Prostate gland (tissue), 2 donors: ENCODE data around the gene DHRS7. TPM values are rescaled to one million over a fixed set of nuclear protein-coding genes. Genes with fewer than 3 reads are reported as not detected.

Experiments
- DNase-seq: peaks from one replicate; pipeline ENCODE4 v3.0.0-alpha.2; 2019; ENCODE audit warnings: low spot score
- H3K27ac ChIP-seq, 2 donors: fragments of 200-600 bp; sonication (generic); 2 replicates each; pipeline ENCODE4 v1.5.1; 2017 to 2019
- H3K27me3 ChIP-seq: fragments of 200-600 bp; sonication (generic); replicated peaks from 2 replicates; pipeline ENCODE4 v1.5.1; 2019; ENCODE audit not compliant: insufficient read depth
- H3K36me3 ChIP-seq, 2 donors: fragments of 200-600 bp; sonication (generic); 1 replicate in 1 of 2; 2 replicates in 1 of 2; pipeline versions ENCODE4 v1.5.1 to v1.8.1; 2017 to 2019
- H3K4me1 ChIP-seq: fragments of 200-600 bp; sonication (generic); replicated peaks from 2 replicates; pipeline ENCODE4 v1.5.1; 2019
- H3K4me3 ChIP-seq, 2 donors: fragments of 200-600 bp; sonication (generic); 2 replicates each; pipeline ENCODE4 v1.5.1; 2017 to 2019
- H3K9me3 ChIP-seq: fragments of 200-600 bp; sonication (generic); 2 replicates; pipeline ENCODE4 v1.5.1; 2017
- POLR2A ChIP-seq: fragments of 450-650 bp; IDR thresholded peaks from one replicate; pipeline ENCODE4 v1.6.1; 2016; ENCODE audit warnings: antibody characterized with exemption, mild to moderate bottlenecking
- POLR2AphosphoS5 ChIP-seq: sonication (generic); formaldehyde crosslinking; IDR thresholded peaks from one replicate; pipeline ENCODE4 v1.6.1; 2017; ENCODE audit warnings: antibody characterized with exemption
- WGBS: methylation state at CpG from one replicate; pipeline ENCODE4 v1.1.5; 2018; 5-methylcytosine and 5-hydroxymethylcytosine counted together
- intact Hi-C: fragments of 100-400 bp; cut with DNase I; formaldehyde crosslinking; loops from one replicate; pipeline ENCODE4 v1.14.2; 2022
- total RNA-seq, 2 donors: library from RNA; depleted of rRNA; stranded (reverse); fragments of >200 nt; gene quantifications; one replicate each; pipeline ENCODE4 v1.1.0, GENCODE V29; 2016
- TF ChIP-seq, protein P1 (sequence below), 4 experiments: fragments of 200-600 bp in 2 of 4; fragments of 450-650 bp in 2 of 4; sonication (generic) in 2 of 4; IDR thresholded peaks; 1 replicate in 3 of 4; 2 replicates in 1 of 4; pipeline ENCODE4 v1.5.1; 2016 to 2019; ENCODE audit warnings: antibody characterized with exemption in 4 of 4, mild to moderate bottlenecking in 2 of 4, moderate library complexity in 2 of 4

Gene DHRS7
- total RNA-seq, 2 donors from 2014 or later: 182 to 2,241 TPM

- intact Hi-C loops: no loop called here
- H3K36me3 ChIP-seq: peaks cover 0 to 4% of the 10 kb centered on the region in 2 donors
Observed at GRCh38 chr14:60154671-60155070, 10.5 kb downstream of the DHRS7 start.

DNA sequence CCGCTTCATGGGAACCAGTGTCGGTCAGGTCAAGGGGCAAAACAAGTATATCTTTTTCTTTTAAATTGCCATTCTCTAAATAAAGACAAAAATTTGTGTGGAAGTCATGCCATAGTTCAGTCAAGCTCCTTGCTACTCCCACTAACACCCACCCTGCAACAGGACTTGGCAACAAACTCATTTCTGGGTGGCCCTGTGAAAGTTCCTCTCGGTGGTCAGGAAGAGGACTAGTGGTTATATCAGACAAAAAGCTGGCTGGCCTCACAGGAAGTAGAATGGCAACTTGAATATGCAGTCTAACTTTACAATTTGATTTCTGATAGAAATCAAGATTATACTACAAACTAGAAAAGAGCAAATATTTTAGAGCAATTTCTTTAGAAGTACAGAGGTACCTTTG, 11.2 kb downstream of the DHRS7 start:
- 76% methylated on average over 3 of the region's 3 CpGs for WGBS
- TF ChIP-seq POLR2A (no peak), POLR2AphosphoS5 (no peak)
- TF ChIP-seq, protein P1, sequence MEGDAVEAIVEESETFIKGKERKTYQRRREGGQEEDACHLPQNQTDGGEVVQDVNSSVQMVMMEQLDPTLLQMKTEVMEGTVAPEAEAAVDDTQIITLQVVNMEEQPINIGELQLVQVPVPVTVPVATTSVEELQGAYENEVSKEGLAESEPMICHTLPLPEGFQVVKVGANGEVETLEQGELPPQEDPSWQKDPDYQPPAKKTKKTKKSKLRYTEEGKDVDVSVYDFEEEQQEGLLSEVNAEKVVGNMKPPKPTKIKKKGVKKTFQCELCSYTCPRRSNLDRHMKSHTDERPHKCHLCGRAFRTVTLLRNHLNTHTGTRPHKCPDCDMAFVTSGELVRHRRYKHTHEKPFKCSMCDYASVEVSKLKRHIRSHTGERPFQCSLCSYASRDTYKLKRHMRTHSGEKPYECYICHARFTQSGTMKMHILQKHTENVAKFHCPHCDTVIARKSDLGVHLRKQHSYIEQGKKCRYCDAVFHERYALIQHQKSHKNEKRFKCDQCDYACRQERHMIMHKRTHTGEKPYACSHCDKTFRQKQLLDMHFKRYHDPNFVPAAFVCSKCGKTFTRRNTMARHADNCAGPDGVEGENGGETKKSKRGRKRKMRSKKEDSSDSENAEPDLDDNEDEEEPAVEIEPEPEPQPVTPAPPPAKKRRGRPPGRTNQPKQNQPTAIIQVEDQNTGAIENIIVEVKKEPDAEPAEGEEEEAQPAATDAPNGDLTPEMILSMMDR (IDR thresholded peaks at IDR 0.05): no peak
- Histone ChIP-seq H3K27me3 (no peaks in the 10 kb centered on the region), H3K27ac (peak overlapping the region in 1 of 2 donors; percentile 59), H3K4me1 (peaks cover 4% of the 10 kb centered on the region), H3K4me3 (no peak overlapping the region), H3K9me3 (no peaks in the 10 kb centered on the region), H3K36me3 (peaks cover 0 to 4% of the 10 kb centered on the region in 2 donors)
- intact Hi-C loops: no loop called here
- DNase-seq: no peak

More at GRCh38 chr14:60154671-60155070, 10.5 kb downstream of the DHRS7 start:
- WGBS: 91% methylated on average over 2 of the region's 2 CpGs
- no peaks in the 10 kb centered on the region for H3K27me3 ChIP-seq
- peaks cover 9% of the 10 kb centered on the region for H3K4me1 ChIP-seq
- no peaks in the 10 kb centered on the region for H3K9me3 ChIP-seq
- TF ChIP-seq, protein P1 (IDR thresholded peaks at IDR 0.05): no peak
- no peak for TF ChIP-seq POLR2AphosphoS5
- no peak for DNase-seq
- no peak overlapping the region for H3K4me3 ChIP-seq
- peak overlapping the region in 1 of 2 donors; percentile 59 for H3K27ac ChIP-seq

DNA sequence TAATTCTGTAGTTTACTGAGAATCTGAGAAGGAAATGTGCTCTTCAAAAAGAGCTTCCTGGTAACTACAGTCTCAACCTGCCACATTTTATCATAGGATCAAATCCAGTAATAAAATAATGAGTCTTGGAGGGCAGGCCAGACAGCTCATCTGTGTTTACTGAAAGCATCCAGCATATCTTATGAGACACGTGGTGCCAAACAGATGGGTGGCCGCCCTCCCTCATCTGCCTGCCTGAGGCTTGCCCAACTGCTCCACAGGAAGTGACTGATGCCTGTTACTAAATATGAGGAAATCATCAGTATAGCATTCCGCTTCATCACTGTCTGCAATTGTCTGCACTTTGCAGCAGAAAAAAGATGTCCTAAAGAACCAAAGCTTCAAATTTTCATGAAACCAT, 13.5 kb downstream of the DHRS7 start:
- Histone ChIP-seq H3K27me3 (no peaks in the 10 kb centered on the region), H3K9me3 (no peaks in the 10 kb centered on the region), H3K4me1 (peaks cover 4% of the 10 kb centered on the region), H3K36me3 (peaks cover 0 to 4% of the 10 kb centered on the region in 2 donors), H3K27ac (peak overlapping the region; percentile 5 to 36), H3K4me3 (no peak overlapping the region)
- 10% methylated on average over 3 of the region's 3 CpGs for WGBS
- DNase-seq: peak; percentile 90
- TF ChIP-seq POLR2AphosphoS5 (peak; percentile 92), POLR2A (no peak)
- intact Hi-C loops: no loop called here

- no peaks in the 10 kb centered on the region for H3K4me1 ChIP-seq
- DNase-seq: no peak
- H3K27me3 ChIP-seq: no peaks in the 10 kb centered on the region
- no peak overlapping the region for H3K4me3 ChIP-seq
- H3K27ac ChIP-seq: no peak overlapping the region
- H3K36me3 ChIP-seq: no peaks in the 10 kb centered on the region
- intact Hi-C loops: no loop called here
- TF ChIP-seq, protein P1 (IDR thresholded peaks at IDR 0.05): no peak
- TF ChIP-seq POLR2A: no peak
- TF ChIP-seq POLR2AphosphoS5: no peak
- H3K9me3 ChIP-seq: no peaks in the 10 kb centered on the region
- 95% methylated on average over 3 of the region's 3 CpGs for WGBS
Observed at GRCh38 chr14:60134702-60135101, 30.5 kb downstream of the DHRS7 start.

- Histone ChIP-seq H3K36me3 (no peaks in the 10 kb centered on the region), H3K9me3 (no peaks in the 10 kb centered on the region), H3K4me3 (no peak overlapping the region), H3K27me3 (no peaks in the 10 kb centered on the region), H3K27ac (no peak overlapping the region), H3K4me1 (no peaks in the 10 kb centered on the region)
- DNase-seq: no peak
- TF ChIP-seq POLR2AphosphoS5: no peak
- whole genome bisulfite sequencing: 85% methylated on average over 2 of the region's 2 CpGs
- intact Hi-C loops: no loop called here
Observed at GRCh38 chr14:60133487-60133886, 31.7 kb downstream of the DHRS7 start.

DNA sequence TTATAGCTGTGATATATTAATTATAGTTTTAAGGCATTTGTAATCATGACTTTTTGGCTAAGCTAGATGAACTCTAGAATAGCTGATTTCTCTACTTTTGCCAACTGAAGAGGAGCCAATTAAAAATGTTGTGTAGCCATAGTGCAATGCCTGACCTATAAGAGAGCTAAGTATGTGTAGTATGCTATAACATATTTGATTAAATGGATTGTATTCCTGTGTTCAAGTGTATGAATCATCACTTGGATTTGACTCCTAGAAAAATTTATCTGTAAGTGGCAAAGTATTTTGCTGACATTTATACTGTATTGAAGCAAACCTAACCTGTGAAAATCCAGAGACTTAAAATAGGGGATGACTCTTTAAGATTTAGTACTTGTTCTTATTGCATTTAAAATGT, 39.3 kb downstream of the DHRS7 start:
- Histone ChIP-seq H3K27ac (no peak overlapping the region), H3K4me3 (no peak overlapping the region), H3K27me3 (no peaks in the 10 kb centered on the region), H3K9me3 (no peaks in the 10 kb centered on the region), H3K4me1 (no peaks in the 10 kb centered on the region), H3K36me3 (no peaks in the 10 kb centered on the region)
- TF ChIP-seq POLR2AphosphoS5 (no peak), POLR2A (no peak)
- TF ChIP-seq, protein P1 (IDR thresholded peaks at IDR 0.05): no peak
- intact Hi-C loops: no loop called here
- DNase-seq: no peak
